HEK293 (cell line): Measurements from ENCODE around the gene LCA5L.

Experiments used
- CTCF ChIA-PET: fragments of 350-600 bp; formaldehyde crosslinking; extraction: SDS; loops from one replicate; lab custom pipeline; 2021; ENCODE audit warnings: antibody characterized with exemption; lab: Yijun Ruan, JAX
- POLR2A ChIA-PET: fragments of 300-600 bp; formaldehyde crosslinking; extraction: SDS; loops from one replicate; lab custom pipeline; 2020; ENCODE audit warnings: antibody characterized with exemption, inconsistent platforms; lab: Yijun Ruan, JAX
- H3K27ac ChIP-seq: fragments of 200-500 bp; sonication (Bioruptor generic); 2 replicates; pipeline ENCODE4 v1.5.1; 2014; ENCODE audit warnings: low read depth, low read length, control low read depth, inconsistent platforms; ENCODE audit errors: extremely low read depth
- H3K36me3 ChIP-seq, 2 experiments: fragments of 200-500 bp in 1 of 2; sonication (Bioruptor generic) in 1 of 2; 1 replicate in 1 of 2; 2 replicates in 1 of 2; pipeline ENCODE4 v1.5.1; 2014 to 2017; ENCODE audit warnings: inconsistent platforms in 2 of 2, low read length in 2 of 2; ENCODE audit not compliant: control insufficient read depth in 2 of 2, insufficient read depth in 1 of 2
- H3K4me1 ChIP-seq: fragments of 200-500 bp; sonication (Bioruptor generic); 2 replicates; pipeline ENCODE4 v1.5.1; 2014; ENCODE audit warnings: mild to moderate bottlenecking, low read length, inconsistent platforms; ENCODE audit not compliant: control insufficient read depth, insufficient read depth
- H3K4me3 ChIP-seq: 2 replicates; pipeline ENCODE4 v1.5.1; 2011; ENCODE audit warnings: low read depth, mild to moderate bottlenecking, control low read depth, low read length, moderate library complexity
- H3K9me3 ChIP-seq: fragments of 200-500 bp; sonication (Bioruptor generic); 2 replicates; pipeline ENCODE4 v1.5.1; 2014; ENCODE audit warnings: low read depth, low read length, inconsistent platforms; ENCODE audit not compliant: control insufficient read depth, insufficient read depth
- BCL11A ChIP-seq: fragments of 450-650 bp; formaldehyde crosslinking; IDR thresholded peaks from 2 replicates; pipeline ENCODE4 v1.5.1; 2016; ENCODE audit warnings: low read depth, missing biosample characterization, missing genetic modification characterization
- GLIS1 ChIP-seq: fragments of 450-650 bp; formaldehyde crosslinking; IDR thresholded peaks from 2 replicates; pipeline ENCODE4 v1.5.1; 2016; ENCODE audit warnings: missing biosample characterization, missing genetic modification characterization
- INSM2 ChIP-seq: fragments of 450-650 bp; formaldehyde crosslinking; IDR thresholded peaks from 2 replicates; pipeline ENCODE4 v1.5.1; 2016; ENCODE audit warnings: missing biosample characterization, missing genetic modification characterization
- KLF1 ChIP-seq: fragments of 450-650 bp; formaldehyde crosslinking; IDR thresholded peaks from 2 replicates; pipeline ENCODE4 v1.5.1; 2016; ENCODE audit warnings: missing biosample characterization, missing genetic modification characterization
- KLF7 ChIP-seq: fragments of 450-650 bp; formaldehyde crosslinking; IDR thresholded peaks from 2 replicates; pipeline ENCODE4 v1.5.1; 2016; ENCODE audit warnings: missing biosample characterization, missing genetic modification characterization, borderline replicate concordance
- OVOL3 ChIP-seq: fragments of 450-650 bp; formaldehyde crosslinking; IDR thresholded peaks from 2 replicates; pipeline ENCODE4 v1.5.1; 2016; ENCODE audit warnings: missing biosample characterization, missing genetic modification characterization
- REST ChIP-seq: fragments of 450-650 bp; formaldehyde crosslinking; IDR thresholded peaks from 2 replicates; pipeline ENCODE4 v1.5.1; 2016; ENCODE audit warnings: missing biosample characterization, missing genetic modification characterization
- ZBTB10 ChIP-seq: fragments of 450-650 bp; formaldehyde crosslinking; IDR thresholded peaks from 2 replicates; pipeline ENCODE4 v1.5.1; 2016; ENCODE audit warnings: missing biosample characterization, missing genetic modification characterization
- ZBTB49 ChIP-seq: fragments of 450-650 bp; formaldehyde crosslinking; IDR thresholded peaks from 2 replicates; pipeline ENCODE4 v1.5.1; 2016; ENCODE audit warnings: missing biosample characterization, missing genetic modification characterization, low read depth
- ZBTB6 ChIP-seq: fragments of 450-650 bp; formaldehyde crosslinking; IDR thresholded peaks from 2 replicates; pipeline ENCODE4 v1.5.1; 2017; ENCODE audit warnings: missing biosample characterization, missing genetic modification characterization
- ZFP69B ChIP-seq: fragments of 450-650 bp; formaldehyde crosslinking; IDR thresholded peaks from 2 replicates; pipeline ENCODE4 v1.5.1; 2016; ENCODE audit warnings: missing biosample characterization, missing genetic modification characterization
- ZNF121 ChIP-seq: fragments of 450-650 bp; formaldehyde crosslinking; IDR thresholded peaks from 2 replicates; pipeline ENCODE4 v1.5.1; 2016; ENCODE audit warnings: missing biosample characterization, missing genetic modification characterization
- ZNF174 ChIP-seq: fragments of 450-650 bp; formaldehyde crosslinking; IDR thresholded peaks from 2 replicates; pipeline ENCODE4 v1.5.0; 2017; ENCODE audit warnings: missing biosample characterization, mild to moderate bottlenecking, missing genetic modification characterization
- ZNF214 ChIP-seq: fragments of 450-650 bp; formaldehyde crosslinking; IDR thresholded peaks from 2 replicates; pipeline ENCODE4 v1.5.1; 2017; ENCODE audit warnings: missing biosample characterization, mild to moderate bottlenecking, missing genetic modification characterization, borderline replicate concordance
- ZNF324 ChIP-seq: fragments of 450-650 bp; formaldehyde crosslinking; IDR thresholded peaks from 2 replicates; pipeline ENCODE4 v1.5.1; 2016; ENCODE audit warnings: missing biosample characterization, missing genetic modification characterization
- ZNF37A ChIP-seq: fragments of 450-650 bp; IDR thresholded peaks from 2 replicates; pipeline ENCODE4 v1.5.1; 2018; ENCODE audit warnings: missing biosample characterization, missing genetic modification characterization
- ZNF473 ChIP-seq: fragments of 450-650 bp; formaldehyde crosslinking; IDR thresholded peaks from 2 replicates; pipeline ENCODE4 v1.5.1; 2017; ENCODE audit warnings: missing biosample characterization, missing genetic modification characterization
- ZNF521 ChIP-seq: fragments of 450-650 bp; formaldehyde crosslinking; IDR thresholded peaks from 2 replicates; pipeline ENCODE4 v1.5.1; 2017; ENCODE audit warnings: missing biosample characterization, mild to moderate bottlenecking, missing genetic modification characterization
- ZNF623 ChIP-seq: fragments of 450-650 bp; formaldehyde crosslinking; IDR thresholded peaks from 2 replicates; pipeline ENCODE4 v1.5.1; 2016; ENCODE audit warnings: missing biosample characterization, missing genetic modification characterization
- ZNF639 ChIP-seq: fragments of 450-650 bp; formaldehyde crosslinking; IDR thresholded peaks from 2 replicates; pipeline ENCODE4 v1.5.1; 2016; ENCODE audit warnings: missing biosample characterization, missing genetic modification characterization
- ZNF791 ChIP-seq: fragments of 450-650 bp; formaldehyde crosslinking; IDR thresholded peaks from 2 replicates; pipeline ENCODE4 v1.5.1; 2016; ENCODE audit warnings: missing biosample characterization, missing genetic modification characterization
- ZNF792 ChIP-seq: fragments of 450-650 bp; formaldehyde crosslinking; IDR thresholded peaks from 2 replicates; pipeline ENCODE4 v1.5.1; 2016; ENCODE audit warnings: missing biosample characterization, missing genetic modification characterization

The LCA5L gene

GRCh38 chr21:39434950-39435349 lies 10.6 kb downstream of the LCA5L start (continued):
- TF ChIP-seq ZBTB49 (tag by site-specific recombination) (no peak), ZNF791 (tag by site-specific recombination) (no peak), ZNF473 (tag by site-specific recombination) (no peak), ZBTB6 (no peak)

- Histone ChIP-seq H3K36me3 (no peaks in the 10 kb centered on the region), H3K4me1 (no peaks in the 10 kb centered on the region), H3K4me3 (no peak overlapping the region), H3K27ac (no peak overlapping the region), H3K9me3 (no peaks in the 10 kb centered on the region)
- TF ChIP-seq ZNF37A (tag by site-specific recombination) (no peak), ZNF174 (tag by site-specific recombination) (no peak), INSM2 (tag by site-specific recombination) (no peak), ZNF121 (tag by site-specific recombination) (no peak), REST (tag by site-specific recombination) (no peak), KLF1 (no peak), ZNF521 (tag by site-specific recombination) (no peak), KLF7 (no peak), GLIS1 (no peak), ZNF623 (tag by site-specific recombination) (no peak), ZNF324 (no peak), BCL11A (tag by site-specific recombination) (no peak), ZBTB10 (tag by site-specific recombination) (no peak), ZNF792 (no peak), OVOL3 (tag by site-specific recombination) (no peak), ZBTB6 (no peak), ZNF214 (tag by site-specific recombination) (no peak), ZFP69B (tag by site-specific recombination) (no peak), ZNF639 (tag by site-specific recombination) (no peak)
- ChIA-PET POLR2A (no interaction called here), CTCF (interaction anchor here (0.6 to 6.3 kb wide), 3 partner anchors 11 to 1417 kb away, joined by 3 to 55 read pairs (median 4); no protein-coding TSS in a partner anchor)
Observed at GRCh38 chr21:39430954-39431353, 14.6 kb downstream of the LCA5L start.
